ENCODE results near the gene ADGRL3. TPM values are rescaled to one million over a fixed set of nuclear protein-coding genes. Genes with fewer than 3 reads are reported as not detected.

Gene ADGRL3
- total RNA-seq, 2 experiments from 2014 or later, result not detected

- H3K27me3 Mint-ChIP-seq, result no peaks in the 10 kb centered on the region
- no peak overlapping the region for H3K27ac Mint-ChIP-seq
- H3K4me1 Mint-ChIP-seq (ENCODE audit: low read depth), result no peaks in the 10 kb centered on the region
Observed at GRCh38 chr4:61772126-61772525, 572.0 kb downstream of the ADGRL3 start.

DNA sequence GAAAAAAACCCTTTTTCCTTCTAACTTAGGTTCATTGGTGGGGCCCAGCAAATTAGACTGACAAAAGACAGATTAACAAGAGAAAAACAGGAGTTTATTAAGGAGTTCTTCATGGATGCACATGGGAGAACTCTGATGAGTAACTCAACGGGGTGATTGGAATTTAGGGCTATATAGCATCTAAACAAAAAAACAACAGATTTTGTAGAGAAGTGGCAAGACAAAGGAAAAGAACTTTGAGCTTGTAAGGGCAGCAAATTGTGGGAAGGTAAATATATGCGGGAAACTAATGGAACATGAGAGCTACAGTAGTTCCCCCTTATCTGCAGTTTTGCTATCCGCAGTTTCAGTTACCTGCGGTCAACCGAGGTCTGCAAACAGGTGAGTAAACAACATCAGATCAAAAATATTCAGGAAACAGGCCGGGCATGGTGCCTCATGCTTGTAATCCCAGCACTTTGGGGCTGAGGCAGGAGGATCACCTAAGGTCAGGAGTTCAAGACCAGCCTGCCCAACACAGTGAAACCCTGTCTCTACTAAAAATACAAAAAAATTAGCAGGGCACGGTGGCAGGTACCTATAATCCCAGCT lies 573.6 kb downstream of the ADGRL3 start:
- POLR2A ChIA-PET, result no interaction called here
- ATAC-seq, result no peak
- CTCF ChIA-PET, result no interaction called here
- Mint-ChIP-seq H3K36me3 (ENCODE audit: low read depth) (no peaks in the 10 kb centered on the region), H3K9me3 (peaks cover 4% of the 10 kb centered on the region), H3K27ac (no peak overlapping the region), H3K27me3 (no peaks in the 10 kb centered on the region), H3K4me3 (no peak overlapping the region), H3K4me1 (ENCODE audit: low read depth) (no peaks in the 10 kb centered on the region)
- no peak for DNase-seq
- intact Hi-C loops (cut with micrococcal nuclease), result no loop called here
- TF ChIP-seq, protein P1, sequence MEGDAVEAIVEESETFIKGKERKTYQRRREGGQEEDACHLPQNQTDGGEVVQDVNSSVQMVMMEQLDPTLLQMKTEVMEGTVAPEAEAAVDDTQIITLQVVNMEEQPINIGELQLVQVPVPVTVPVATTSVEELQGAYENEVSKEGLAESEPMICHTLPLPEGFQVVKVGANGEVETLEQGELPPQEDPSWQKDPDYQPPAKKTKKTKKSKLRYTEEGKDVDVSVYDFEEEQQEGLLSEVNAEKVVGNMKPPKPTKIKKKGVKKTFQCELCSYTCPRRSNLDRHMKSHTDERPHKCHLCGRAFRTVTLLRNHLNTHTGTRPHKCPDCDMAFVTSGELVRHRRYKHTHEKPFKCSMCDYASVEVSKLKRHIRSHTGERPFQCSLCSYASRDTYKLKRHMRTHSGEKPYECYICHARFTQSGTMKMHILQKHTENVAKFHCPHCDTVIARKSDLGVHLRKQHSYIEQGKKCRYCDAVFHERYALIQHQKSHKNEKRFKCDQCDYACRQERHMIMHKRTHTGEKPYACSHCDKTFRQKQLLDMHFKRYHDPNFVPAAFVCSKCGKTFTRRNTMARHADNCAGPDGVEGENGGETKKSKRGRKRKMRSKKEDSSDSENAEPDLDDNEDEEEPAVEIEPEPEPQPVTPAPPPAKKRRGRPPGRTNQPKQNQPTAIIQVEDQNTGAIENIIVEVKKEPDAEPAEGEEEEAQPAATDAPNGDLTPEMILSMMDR (IDR thresholded peaks at IDR 0.05), result no peak

More at GRCh38 chr4:61772126-61772525, 572.0 kb downstream of the ADGRL3 start:
- intact Hi-C loops (cut with micrococcal nuclease), result no loop called here
- POLR2A ChIA-PET, result no interaction called here
- TF ChIP-seq, protein P1 (IDR thresholded peaks at IDR 0.05), result no peak
- CTCF ChIA-PET, result no interaction called here
- no peak for DNase-seq
- H3K36me3 Mint-ChIP-seq (ENCODE audit: low read depth), result no peaks in the 10 kb centered on the region
- ATAC-seq, result no peak
- peaks cover 4% of the 10 kb centered on the region for H3K9me3 Mint-ChIP-seq
- no peak overlapping the region for H3K4me3 Mint-ChIP-seq

DNA sequence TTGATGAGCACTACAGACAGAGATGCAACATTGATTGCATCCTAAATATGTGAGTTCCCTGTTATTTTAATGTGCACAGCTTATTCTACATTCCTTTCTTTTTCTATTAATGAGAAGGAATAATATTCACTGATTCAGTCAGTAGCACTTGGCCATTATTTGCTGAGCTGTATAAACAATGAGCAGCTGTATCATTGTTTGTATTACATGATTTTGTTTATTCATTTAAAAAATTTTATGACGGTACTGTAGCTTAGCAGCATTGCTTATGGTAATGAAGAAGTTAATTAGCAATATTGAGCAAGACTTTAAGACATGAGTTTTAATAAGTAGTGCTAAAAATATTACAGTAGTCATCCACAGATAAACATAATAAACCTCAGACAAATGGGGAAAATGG lies 582.0 kb downstream of the ADGRL3 start:
- no peaks in the 10 kb centered on the region for H3K4me1 Mint-ChIP-seq (ENCODE audit: low read depth)
- no peak for DNase-seq
- no peak overlapping the region for H3K4me3 Mint-ChIP-seq
- H3K27me3 Mint-ChIP-seq, result no peaks in the 10 kb centered on the region
- H3K36me3 Mint-ChIP-seq (ENCODE audit: low read depth), result no peaks in the 10 kb centered on the region
- H3K27ac Mint-ChIP-seq, result no peak overlapping the region
- intact Hi-C loops (cut with micrococcal nuclease), result no loop called here
- TF ChIP-seq, protein P1 (IDR thresholded peaks at IDR 0.05), result no peak
- ChIA-PET CTCF (no interaction called here), POLR2A (no interaction called here)
- H3K9me3 Mint-ChIP-seq, result no peaks in the 10 kb centered on the region
- ATAC-seq, result no peak

DNA sequence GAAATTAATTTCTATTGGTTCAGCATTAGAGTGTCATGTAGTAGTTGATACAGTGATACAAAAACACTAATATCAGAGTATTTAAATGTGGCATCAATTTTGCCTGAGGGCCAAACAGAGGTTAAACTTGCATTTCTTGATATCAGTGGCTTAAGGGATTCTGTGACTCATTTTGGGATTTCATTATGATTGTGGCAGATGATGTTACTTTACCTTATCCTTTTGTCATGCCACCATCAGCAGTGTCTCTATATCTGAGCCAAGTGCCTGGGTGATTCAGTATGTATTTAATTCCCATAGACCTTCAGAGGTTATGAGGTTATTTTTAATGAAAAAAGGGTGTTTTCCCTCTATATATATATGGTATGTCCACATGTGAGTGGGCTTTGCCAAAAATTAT lies 582.9 kb downstream of the ADGRL3 start:
- CTCF ChIA-PET, result no interaction called here
- TF ChIP-seq, protein P1 (IDR thresholded peaks at IDR 0.05), result no peak
- no peaks in the 10 kb centered on the region for H3K9me3 Mint-ChIP-seq
- H3K36me3 Mint-ChIP-seq (ENCODE audit: low read depth), result no peaks in the 10 kb centered on the region
- no peaks in the 10 kb centered on the region for H3K4me1 Mint-ChIP-seq (ENCODE audit: low read depth)
- intact Hi-C loops (cut with micrococcal nuclease), result no loop called here
- POLR2A ChIA-PET, result no interaction called here
- ATAC-seq (peak; percentile 51), DNase-seq (no peak)
- no peak overlapping the region for H3K4me3 Mint-ChIP-seq
- H3K27me3 Mint-ChIP-seq, result no peaks in the 10 kb centered on the region
- no peak overlapping the region for H3K27ac Mint-ChIP-seq

GRCh38 chr4:61785761-61786160 lies 585.6 kb downstream of the ADGRL3 start:
- CTCF ChIA-PET, result no interaction called here
- no peak overlapping the region for H3K4me3 Mint-ChIP-seq
- H3K4me1 Mint-ChIP-seq (ENCODE audit: low read depth), result no peaks in the 10 kb centered on the region
- TF ChIP-seq, protein P1 (IDR thresholded peaks at IDR 0.05), result no peak
- POLR2A ChIA-PET, result no interaction called here
- H3K27ac Mint-ChIP-seq, result no peak overlapping the region
- no peaks in the 10 kb centered on the region for H3K27me3 Mint-ChIP-seq
- no peak for DNase-seq
- no peaks in the 10 kb centered on the region for H3K9me3 Mint-ChIP-seq
- no peak for ATAC-seq
- H3K36me3 Mint-ChIP-seq (ENCODE audit: low read depth), result no peaks in the 10 kb centered on the region
- intact Hi-C loops (cut with micrococcal nuclease), result no loop called here
